Hepatocyte (in vitro differentiated cells): ENCODE measurements around the gene TAS2R50.

ENCODE experiments used
- CTCF ChIP-seq: fragments of 200-600 bp; sonication (generic); IDR thresholded peaks from 2 replicates; pipeline ENCODE4 v1.5.1; 2016; ENCODE audit warnings: antibody characterized with exemption, mild to moderate bottlenecking; ENCODE audit not compliant: poor library complexity
- EZH2 ChIP-seq: fragments of 200-600 bp; sonication (generic); IDR thresholded peaks from 2 replicates; pipeline ENCODE4 v1.6.1; 2016; ENCODE audit warnings: antibody characterized with exemption, mild to moderate bottlenecking, borderline replicate concordance
- EZH2phosphoT487 ChIP-seq: fragments of 200-600 bp; sonication (generic); IDR thresholded peaks from one replicate; pipeline ENCODE4 v1.6.1; 2018; ENCODE audit warnings: antibody characterized with exemption, mild to moderate bottlenecking, low read depth, moderate library complexity; ENCODE audit not compliant: unreplicated experiment, severe bottlenecking

GRCh38 chr12:10965476-10965875 is 21.2 kb downstream of the TAS2R50 start:
- TF ChIP-seq CTCF (no peak), EZH2 (no peak), EZH2phosphoT487 (no peak)
